ENCODE measurements around the gene YTHDF1. TPM values are rescaled to one million over a fixed set of nuclear protein-coding genes. Genes with fewer than 3 reads are reported as not detected.

YTHDF1 gene
- total and polyA plus RNA-seq, 2 donors: 18.6 to 38.2 TPM

DNA sequence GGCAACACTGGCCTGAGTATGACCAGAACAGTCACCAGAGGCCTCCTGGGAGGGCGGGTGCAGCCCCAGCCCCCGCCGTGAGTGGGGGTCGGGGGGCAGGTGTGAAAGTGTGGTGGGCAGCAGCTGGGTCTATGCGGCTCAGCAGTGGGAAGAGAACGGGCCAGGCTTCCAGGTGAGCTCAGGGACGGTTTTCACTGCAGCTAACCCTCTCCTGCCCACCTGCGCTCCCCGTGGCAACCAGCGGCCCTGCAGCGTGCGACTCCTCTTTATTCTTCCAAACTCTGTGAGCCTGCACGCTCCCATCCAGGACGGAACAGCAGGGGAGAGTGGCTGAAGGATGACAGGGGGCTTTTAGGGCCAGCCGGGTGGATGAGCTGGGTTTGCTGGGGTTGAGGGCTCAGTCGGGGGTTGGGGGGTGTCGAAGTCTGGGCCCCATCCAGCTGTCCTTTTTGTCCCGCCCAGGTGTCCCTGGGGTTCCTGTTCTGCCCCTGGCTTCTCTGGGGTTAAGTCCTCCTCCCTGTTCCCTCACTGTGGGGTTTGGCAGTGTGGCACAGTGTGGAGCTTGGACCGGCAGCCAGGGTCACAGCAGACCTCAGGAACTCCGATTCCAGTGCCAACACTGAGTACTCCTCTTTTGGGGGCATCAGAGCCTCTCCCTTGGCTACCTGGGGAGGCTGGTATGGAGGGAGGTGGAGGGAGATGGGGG is 18.9 kb upstream of the YTHDF1 start:
- DNase-seq (ENCODE audit: low read depth in 6 of 9, low spot score in 9 of 9): no peak
- H3K9me3 ChIP-seq (ENCODE audit: control insufficient read depth in 2 of 2, insufficient read depth in 1 of 2, low read length in 1 of 2): no peaks in the 10 kb centered on the region
- WGBS: 17% methylated on average over 20 of the region's 20 CpGs
- no peaks in the 10 kb centered on the region for H3K36me3 ChIP-seq (ENCODE audit: control insufficient read depth in 2 of 2, insufficient read depth in 2 of 2, low read length in 1 of 2)
- H3K27me3 ChIP-seq (ENCODE audit: control insufficient read depth in 2 of 2, insufficient read depth in 1 of 2, low read length in 1 of 2): peaks cover 0 to 67% of the 10 kb centered on the region in 2 donors
- no peak overlapping the region for H3K27ac ChIP-seq (ENCODE audit: low read depth in 1 of 2, low read length in 1 of 2)
- H3K4me3 ChIP-seq (ENCODE audit: low read length in 2 of 2): no peak overlapping the region
- peaks cover 0 to 4% of the 10 kb centered on the region in 2 donors for H3K4me1 ChIP-seq (ENCODE audit: control insufficient read depth in 2 of 2, insufficient read depth in 2 of 2, low read length in 2 of 2)

DNA sequence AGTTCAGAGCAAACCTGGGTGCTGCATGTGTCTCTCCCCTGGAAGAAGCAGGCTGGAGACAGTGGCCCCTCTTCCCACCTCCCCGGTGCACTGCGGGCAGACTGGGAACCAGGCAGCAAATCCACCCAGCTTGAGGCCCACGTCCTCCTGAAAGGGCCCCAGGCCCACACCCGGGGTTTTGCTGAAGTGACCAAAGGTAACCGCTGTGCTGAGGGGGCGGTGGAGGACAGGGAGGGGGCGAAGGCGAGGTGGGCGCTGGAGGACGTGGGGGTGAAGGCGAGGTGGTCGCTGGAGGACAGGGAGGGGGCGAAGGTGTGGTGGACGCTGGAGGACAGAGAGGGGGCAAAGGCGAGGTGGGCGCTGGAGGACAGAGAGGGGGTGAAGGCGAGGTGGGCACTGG is 18.0 kb upstream of the YTHDF1 start:
- no peak for DNase-seq (ENCODE audit: low read depth in 6 of 9, low spot score in 9 of 9)
- Histone ChIP-seq H3K36me3 (ENCODE audit: control insufficient read depth in 2 of 2, insufficient read depth in 2 of 2, low read length in 1 of 2) (no peaks in the 10 kb centered on the region), H3K27me3 (ENCODE audit: control insufficient read depth in 2 of 2, insufficient read depth in 1 of 2, low read length in 1 of 2) (peaks cover 0 to 76% of the 10 kb centered on the region in 2 donors), H3K4me1 (ENCODE audit: control insufficient read depth in 2 of 2, insufficient read depth in 2 of 2, low read length in 2 of 2) (peaks cover 0 to 4% of the 10 kb centered on the region in 2 donors), H3K9me3 (ENCODE audit: control insufficient read depth in 2 of 2, insufficient read depth in 1 of 2, low read length in 1 of 2) (no peaks in the 10 kb centered on the region), H3K4me3 (ENCODE audit: low read length in 2 of 2) (no peak overlapping the region), H3K27ac (ENCODE audit: low read depth in 1 of 2, low read length in 1 of 2) (no peak overlapping the region)
- 91% methylated on average over 17 of the region's 17 CpGs for WGBS

DNA sequence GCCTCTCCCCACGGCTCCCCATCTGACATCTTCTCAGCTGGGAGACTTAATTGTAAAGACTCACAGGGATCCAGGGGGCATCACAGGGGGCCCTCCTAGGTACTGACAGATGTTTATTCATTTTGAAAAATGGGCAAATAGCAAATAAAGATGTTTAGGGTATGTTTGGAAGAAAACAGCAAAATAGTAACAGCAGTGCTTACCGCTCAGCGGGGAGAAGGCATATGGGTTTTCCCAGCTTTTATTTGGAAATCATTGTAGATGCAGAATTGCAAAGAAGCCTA is 17.1 kb upstream of the YTHDF1 start:
- 87% methylated on average over 3 of the region's 3 CpGs for WGBS
- DNase-seq (ENCODE audit: low read depth in 6 of 9, low spot score in 9 of 9): no peak
- no peak overlapping the region for H3K27ac ChIP-seq (ENCODE audit: low read depth in 1 of 2, low read length in 1 of 2)
- H3K4me3 ChIP-seq (ENCODE audit: low read length in 2 of 2): no peak overlapping the region
- no peaks in the 10 kb centered on the region for H3K36me3 ChIP-seq (ENCODE audit: control insufficient read depth in 2 of 2, insufficient read depth in 2 of 2, low read length in 1 of 2)
- H3K4me1 ChIP-seq (ENCODE audit: control insufficient read depth in 2 of 2, insufficient read depth in 2 of 2, low read length in 2 of 2): no peaks in the 10 kb centered on the region
- peaks cover 0 to 85% of the 10 kb centered on the region in 2 donors for H3K27me3 ChIP-seq (ENCODE audit: control insufficient read depth in 2 of 2, insufficient read depth in 1 of 2, low read length in 1 of 2)
- no peaks in the 10 kb centered on the region for H3K9me3 ChIP-seq (ENCODE audit: control insufficient read depth in 2 of 2, insufficient read depth in 1 of 2, low read length in 1 of 2)

DNA sequence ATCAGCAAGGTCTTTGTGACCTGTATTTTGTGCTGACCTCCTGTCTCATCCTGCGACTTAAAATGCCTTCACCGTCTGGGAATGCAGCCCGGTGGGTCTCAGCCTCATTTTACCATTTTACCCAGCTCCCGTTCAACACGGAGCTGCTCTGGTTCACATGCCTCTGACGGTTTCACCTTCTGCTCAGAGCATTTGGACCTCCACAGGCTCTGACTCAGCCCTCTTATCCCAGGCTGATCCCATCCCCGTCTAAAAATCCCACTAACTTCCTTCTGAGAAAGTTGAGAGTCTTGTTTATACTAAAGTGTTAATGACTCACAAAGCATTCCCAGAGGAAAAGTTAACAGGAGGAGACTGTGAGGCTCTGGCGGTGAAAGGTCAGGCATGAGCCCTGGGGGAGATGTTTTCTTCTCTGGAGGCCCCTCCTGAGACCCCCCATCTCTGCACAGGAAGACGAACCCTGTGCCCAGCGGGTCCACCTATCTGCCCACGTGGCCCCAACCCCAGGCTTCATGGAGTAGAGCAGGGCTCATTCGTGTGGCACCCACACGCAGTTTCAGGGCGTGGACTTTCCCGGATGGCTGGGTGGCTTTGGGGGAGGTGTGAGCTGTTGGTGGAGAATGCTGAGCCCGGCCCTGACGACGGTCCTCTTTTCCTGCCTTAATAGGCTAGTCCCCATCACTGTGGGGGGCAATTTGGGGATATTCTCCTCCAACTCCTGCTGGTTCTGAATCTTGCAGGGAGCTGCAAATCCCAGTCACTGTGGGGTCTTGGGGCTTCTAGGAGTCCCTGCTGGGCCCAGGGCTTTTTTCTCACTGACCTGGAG is 16.5 kb upstream of the YTHDF1 start:
- Histone ChIP-seq H3K27me3 (ENCODE audit: control insufficient read depth in 2 of 2, insufficient read depth in 1 of 2, low read length in 1 of 2) (peaks cover 0 to 87% of the 10 kb centered on the region in 2 donors), H3K36me3 (ENCODE audit: control insufficient read depth in 2 of 2, insufficient read depth in 2 of 2, low read length in 1 of 2) (no peaks in the 10 kb centered on the region), H3K27ac (ENCODE audit: low read depth in 1 of 2, low read length in 1 of 2) (no peak overlapping the region), H3K4me3 (ENCODE audit: low read length in 2 of 2) (no peak overlapping the region), H3K4me1 (ENCODE audit: control insufficient read depth in 2 of 2, insufficient read depth in 2 of 2, low read length in 2 of 2) (no peaks in the 10 kb centered on the region), H3K9me3 (ENCODE audit: control insufficient read depth in 2 of 2, insufficient read depth in 1 of 2, low read length in 1 of 2) (no peaks in the 10 kb centered on the region)
- 63% methylated on average over 18 of the region's 18 CpGs for WGBS
- no peak for DNase-seq (ENCODE audit: low read depth in 6 of 9, low spot score in 9 of 9)

DNA sequence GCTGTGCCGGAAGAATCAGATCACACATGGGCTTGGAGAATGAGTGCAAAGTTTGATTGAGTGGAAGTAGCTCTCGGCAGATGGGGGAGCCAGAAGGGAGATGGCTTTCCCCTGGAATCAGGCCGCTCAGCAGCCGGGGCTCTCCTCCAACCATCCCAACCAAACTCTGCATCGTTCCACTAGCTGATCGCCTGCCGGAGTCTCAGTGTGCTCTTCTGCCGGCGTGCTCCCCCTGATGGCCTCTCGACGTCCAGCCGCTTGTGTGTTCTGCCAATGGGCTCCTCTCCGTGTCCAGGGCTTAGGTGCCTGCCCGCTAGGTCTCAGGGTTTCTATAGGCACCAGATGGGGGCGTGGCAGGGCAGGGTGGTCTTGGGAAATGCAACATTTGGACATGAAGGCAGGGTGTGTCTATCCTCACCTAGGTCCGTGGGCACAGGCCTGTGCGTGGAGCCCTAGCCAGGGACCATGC is 14.9 kb upstream of the YTHDF1 start:
- Histone ChIP-seq H3K4me1 (ENCODE audit: control insufficient read depth in 2 of 2, insufficient read depth in 2 of 2, low read length in 2 of 2) (no peaks in the 10 kb centered on the region), H3K9me3 (ENCODE audit: control insufficient read depth in 2 of 2, insufficient read depth in 1 of 2, low read length in 1 of 2) (no peaks in the 10 kb centered on the region), H3K4me3 (ENCODE audit: low read length in 2 of 2) (no peak overlapping the region), H3K27ac (ENCODE audit: low read depth in 1 of 2, low read length in 1 of 2) (no peak overlapping the region), H3K27me3 (ENCODE audit: control insufficient read depth in 2 of 2, insufficient read depth in 1 of 2, low read length in 1 of 2) (peaks cover 0 to 90% of the 10 kb centered on the region in 2 donors), H3K36me3 (ENCODE audit: control insufficient read depth in 2 of 2, insufficient read depth in 2 of 2, low read length in 1 of 2) (no peaks in the 10 kb centered on the region)
- no peak for DNase-seq (ENCODE audit: low read depth in 6 of 9, low spot score in 9 of 9)
- WGBS: 18% methylated on average over 17 of the region's 17 CpGs

DNA sequence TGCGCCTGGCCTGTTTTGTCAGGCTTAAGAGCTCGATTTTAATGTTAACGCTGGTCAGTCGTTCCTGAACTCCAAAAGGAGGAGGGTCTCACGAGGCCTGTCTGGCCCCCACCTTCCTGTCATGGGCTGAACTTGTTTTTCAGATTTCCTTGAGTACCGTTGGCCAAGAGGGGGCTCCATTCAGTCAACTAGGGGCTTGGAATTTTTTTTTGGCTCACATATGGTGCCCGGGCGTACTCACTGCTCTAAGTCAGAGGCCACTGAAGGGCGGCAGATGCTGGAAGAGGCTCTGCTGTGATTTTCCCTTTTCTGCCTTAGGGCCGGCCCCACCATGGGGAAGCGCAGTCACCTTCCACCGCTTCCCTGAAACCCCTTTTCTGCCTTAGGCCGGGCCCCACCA is 12.9 kb upstream of the YTHDF1 start:
- DNase-seq (ENCODE audit: low read depth in 6 of 9, low spot score in 9 of 9): no peak
- 54% methylated on average over 13 of the region's 13 CpGs for WGBS

DNA sequence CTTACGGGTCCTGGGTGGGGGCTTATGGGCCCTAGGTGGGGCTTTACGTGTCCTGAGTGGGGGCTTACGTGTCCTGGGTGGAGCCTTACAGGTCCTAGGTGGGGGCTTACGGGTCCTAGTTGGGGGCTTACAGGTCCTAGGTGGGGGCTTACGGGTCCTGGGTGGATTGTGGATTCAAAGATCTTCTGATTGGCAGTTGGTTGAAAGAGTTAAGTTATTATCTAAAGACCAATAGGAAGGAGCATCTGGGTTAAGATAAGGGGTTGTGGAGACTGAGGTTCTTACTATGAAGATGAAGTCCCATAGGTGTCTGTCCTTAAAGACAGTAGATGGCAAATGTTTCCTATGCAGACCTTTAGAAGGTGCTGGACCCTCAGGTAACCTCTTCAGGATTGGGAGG is 11.3 kb upstream of the YTHDF1 start:
- whole genome bisulfite sequencing: 94% methylated on average over 5 of the region's 5 CpGs

More for the DNA sequence above, 12.9 kb upstream of the YTHDF1 start:
- H3K27ac ChIP-seq (ENCODE audit: low read depth in 1 of 2, low read length in 1 of 2): no peak overlapping the region
- no peaks in the 10 kb centered on the region for H3K36me3 ChIP-seq (ENCODE audit: control insufficient read depth in 2 of 2, insufficient read depth in 2 of 2, low read length in 1 of 2)
- no peaks in the 10 kb centered on the region for H3K9me3 ChIP-seq (ENCODE audit: control insufficient read depth in 2 of 2, insufficient read depth in 1 of 2, low read length in 1 of 2)
- H3K27me3 ChIP-seq (ENCODE audit: control insufficient read depth in 2 of 2, insufficient read depth in 1 of 2, low read length in 1 of 2): peaks cover 0 to 79% of the 10 kb centered on the region in 2 donors
- H3K4me1 ChIP-seq (ENCODE audit: control insufficient read depth in 2 of 2, insufficient read depth in 2 of 2, low read length in 2 of 2): no peaks in the 10 kb centered on the region
- no peak overlapping the region for H3K4me3 ChIP-seq (ENCODE audit: low read length in 2 of 2)

DNA sequence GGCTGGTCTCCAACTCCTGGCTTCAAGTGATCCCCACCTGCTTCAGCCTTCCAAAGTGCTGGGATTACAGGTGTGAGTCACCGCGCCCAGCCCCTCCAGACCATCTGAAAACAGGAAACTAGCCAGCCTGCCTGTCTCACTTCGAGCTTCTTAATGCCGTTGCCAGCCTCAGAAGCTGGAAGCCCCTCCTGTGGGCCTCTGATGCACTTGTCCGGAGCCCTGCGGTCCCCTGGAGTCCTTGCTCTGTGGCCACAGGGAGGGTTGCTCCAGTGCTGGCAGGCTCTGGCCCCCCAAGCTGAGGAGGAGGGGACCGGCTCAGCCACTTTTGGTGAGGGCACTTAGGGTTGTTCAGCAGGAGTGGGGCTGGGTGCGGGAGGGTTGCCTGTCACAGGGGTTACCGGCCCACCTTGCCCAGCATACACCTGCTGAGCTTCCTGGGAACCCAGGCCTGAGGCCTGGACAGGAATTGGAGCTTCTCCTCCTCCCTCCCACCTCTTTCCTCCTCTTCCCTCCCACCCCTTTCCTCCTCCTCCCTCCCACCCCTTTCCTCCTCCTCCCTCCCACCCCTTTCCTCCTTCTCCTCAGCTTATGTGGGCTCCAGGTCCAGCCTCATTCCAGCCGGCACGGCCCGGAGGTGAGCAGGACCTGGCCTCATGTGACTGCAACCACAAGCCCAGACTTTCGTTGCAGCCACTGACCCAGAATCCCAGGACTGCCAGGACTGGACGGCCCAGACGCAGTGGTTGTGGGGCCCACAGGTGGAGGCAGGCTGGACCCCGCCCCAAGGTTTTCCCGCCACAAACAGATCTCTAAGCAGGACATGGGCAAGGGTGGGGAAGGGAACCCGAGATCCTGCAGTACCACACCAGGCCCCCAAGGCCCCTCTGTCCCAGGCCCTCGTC is 10.4 kb upstream of the YTHDF1 start:
- H3K4me3 ChIP-seq (ENCODE audit: low read length in 2 of 2): no peak overlapping the region
- DNase-seq (ENCODE audit: low read depth in 6 of 9, low spot score in 9 of 9): no peak
- no peaks in the 10 kb centered on the region for H3K4me1 ChIP-seq (ENCODE audit: control insufficient read depth in 2 of 2, insufficient read depth in 2 of 2, low read length in 2 of 2)
- H3K27me3 ChIP-seq (ENCODE audit: control insufficient read depth in 2 of 2, insufficient read depth in 1 of 2, low read length in 1 of 2): peaks cover 0 to 75% of the 10 kb centered on the region in 2 donors
- H3K9me3 ChIP-seq (ENCODE audit: control insufficient read depth in 2 of 2, insufficient read depth in 1 of 2, low read length in 1 of 2): no peaks in the 10 kb centered on the region
- WGBS: 90% methylated on average over 19 of the region's 19 CpGs
- H3K36me3 ChIP-seq (ENCODE audit: control insufficient read depth in 2 of 2, insufficient read depth in 2 of 2, low read length in 1 of 2): no peaks in the 10 kb centered on the region
- no peak overlapping the region for H3K27ac ChIP-seq (ENCODE audit: low read depth in 1 of 2, low read length in 1 of 2)

More for the DNA sequence above, 11.3 kb upstream of the YTHDF1 start:
- H3K9me3 ChIP-seq (ENCODE audit: control insufficient read depth in 2 of 2, insufficient read depth in 1 of 2, low read length in 1 of 2): no peaks in the 10 kb centered on the region
- H3K4me3 ChIP-seq (ENCODE audit: low read length in 2 of 2): no peak overlapping the region
- H3K27me3 ChIP-seq (ENCODE audit: control insufficient read depth in 2 of 2, insufficient read depth in 1 of 2, low read length in 1 of 2): peaks cover 0 to 75% of the 10 kb centered on the region in 2 donors
- no peak for DNase-seq (ENCODE audit: low read depth in 6 of 9, low spot score in 9 of 9)
- no peaks in the 10 kb centered on the region for H3K4me1 ChIP-seq (ENCODE audit: control insufficient read depth in 2 of 2, insufficient read depth in 2 of 2, low read length in 2 of 2)
- H3K27ac ChIP-seq (ENCODE audit: low read depth in 1 of 2, low read length in 1 of 2): no peak overlapping the region
- H3K36me3 ChIP-seq (ENCODE audit: control insufficient read depth in 2 of 2, insufficient read depth in 2 of 2, low read length in 1 of 2): no peaks in the 10 kb centered on the region

All from thymus (tissue), 11 donors.